HK-2 (cell line): ENCODE results near the gene LRP2BP.
"Not testable (repeated sequence)": the region's sequence is repeated elsewhere in the genome, so short reads cannot be mapped to it uniquely, and the experiment has no call there.

Source experiments
- DNase-seq: peaks from one replicate; pipeline ENCODE4 v3.0.0-alpha.2; 2018; ENCODE audit not compliant: unreplicated experiment

The LRP2BP gene

GRCh38 chr4:185361872-185362271 is 33.9 kb downstream of the LRP2BP start:
- DNase-seq, result no peak

- DNase-seq, result no peak
These were observed 35.8 kb downstream of the LRP2BP start for GRCh38 chr4:185359767-185360446.

GRCh38 chr4:185358959-185359358 is 36.8 kb downstream of the LRP2BP start:
- no peak for DNase-seq

- no peak for DNase-seq
These were observed 37.2 kb downstream of the LRP2BP start for GRCh38 chr4:185358514-185358913.

- DNase-seq, result no peak
These were observed 37.8 kb downstream of the LRP2BP start for GRCh38 chr4:185357733-185358440.

- DNase-seq, result no peak
These were observed 38.5 kb downstream of the LRP2BP start for GRCh38 chr4:185357211-185357610.

- DNase-seq, result no peak
These were observed 43.0 kb downstream of the LRP2BP start for GRCh38 chr4:185352741-185353140.

- DNase-seq, result no peak
These were observed 43.5 kb downstream of the LRP2BP start for GRCh38 chr4:185352202-185352601.

- DNase-seq, result no peak
These were observed 44.0 kb downstream of the LRP2BP start for GRCh38 chr4:185351691-185352090.

- DNase-seq, result no peak
These were observed 48.6 kb downstream of the LRP2BP start for GRCh38 chr4:185346975-185347601.

GRCh38 chr4:185344743-185345538 is 50.8 kb downstream of the LRP2BP start:
- no peak for DNase-seq

GRCh38 chr4:185343726-185344581 is 51.8 kb downstream of the LRP2BP start:
- DNase-seq, result no peak

- DNase-seq, result no peak
These were observed 53.9 kb downstream of the LRP2BP start for GRCh38 chr4:185341841-185342240.

- DNase-seq, result no peak
These were observed 54.3 kb downstream of the LRP2BP start for GRCh38 chr4:185341377-185341776.

GRCh38 chr4:185339941-185340340 is 55.8 kb downstream of the LRP2BP start:
- DNase-seq, result no peak

- no peak for DNase-seq
These were observed 60.1 kb downstream of the LRP2BP start for GRCh38 chr4:185335579-185335978.

- no peak for DNase-seq
These were observed 61.4 kb downstream of the LRP2BP start for GRCh38 chr4:185334326-185334725.

GRCh38 chr4:185332575-185333464 is 62.9 kb downstream of the LRP2BP start:
- DNase-seq, result no peak

GRCh38 chr4:185329879-185330510 is 65.7 kb downstream of the LRP2BP start:
- DNase-seq, result not testable (repeated sequence)

- no peak for DNase-seq
These were observed 67.1 kb downstream of the LRP2BP start for GRCh38 chr4:185328586-185328985.
